WTC11 (cell line): ENCODE data around the gene ARL4A.

Experiments used
- ARID4B ChIP-seq: sonication (generic); formaldehyde crosslinking; IDR thresholded peaks from 2 replicates; pipeline ENCODE4 v1.8.0; 2023; ENCODE audit warnings: missing genetic modification reagents, mild to moderate bottlenecking, borderline replicate concordance
- ATF3 ChIP-seq: sonication (generic); formaldehyde crosslinking; conservative IDR thresholded peaks from 2 replicates; pipeline ENCODE4 v1.8.1; 2022; ENCODE audit warnings: mild to moderate bottlenecking, missing genetic modification reagents
- CDX4 ChIP-seq: fragments of 250-450 bp; sonication (Bioruptor Pico); IDR thresholded peaks from 2 replicates; pipeline ENCODE4 v1.9.0; 2021; ENCODE audit warnings: moderate library complexity, mild to moderate bottlenecking, inconsistent platforms, borderline replicate concordance
- CTCF ChIP-seq: fragments of 200-600 bp; IDR thresholded peaks from 2 replicates; pipeline ENCODE4 v1.8.0; 2022; ENCODE audit warnings: antibody characterized with exemption
- E2F5 ChIP-seq: sonication (generic); formaldehyde crosslinking; IDR thresholded peaks from 2 replicates; pipeline ENCODE4 v1.8.1; 2022; ENCODE audit warnings: mild to moderate bottlenecking, moderate library complexity, missing genetic modification reagents
- FOXP4 ChIP-seq: sonication (generic); formaldehyde crosslinking; IDR thresholded peaks from 2 replicates; pipeline ENCODE4 v1.8.0; 2022; ENCODE audit warnings: mild to moderate bottlenecking, missing genetic modification reagents
- SMAD3 ChIP-seq: sonication (generic); formaldehyde crosslinking; IDR thresholded peaks from 2 replicates; pipeline ENCODE4 v1.8.0; 2022; ENCODE audit warnings: missing genetic modification reagents, mild to moderate bottlenecking, borderline replicate concordance
- USF2 ChIP-seq: sonication (generic); formaldehyde crosslinking; IDR thresholded peaks from 2 replicates; pipeline ENCODE4 v1.8.1; 2023; ENCODE audit warnings: mild to moderate bottlenecking, missing genetic modification reagents, moderate library complexity
- ZNF121 ChIP-seq: sonication (generic); formaldehyde crosslinking; IDR thresholded peaks from 2 replicates; pipeline ENCODE4 v1.8.0; 2023; ENCODE audit warnings: missing genetic modification reagents
- ZNF138 ChIP-seq: sonication (generic); formaldehyde crosslinking; conservative IDR thresholded peaks from 2 replicates; pipeline ENCODE4 v1.8.1; 2022; ENCODE audit warnings: mild to moderate bottlenecking, moderate library complexity, missing genetic modification reagents

GRCh38 chr7:12725575-12726316 lies 38.3 kb downstream of the ARL4A start:
- no peak for TF ChIP-seq CTCF
- no peak for TF ChIP-seq USF2 (CRISPR knock-in tag)
- TF ChIP-seq ARID4B (CRISPR knock-in tag), result no peak
- no peak for TF ChIP-seq CDX4 (CRISPR knock-in tag)
- no peak for TF ChIP-seq FOXP4 (CRISPR knock-in tag)
- no peak for TF ChIP-seq SMAD3
- no peak for TF ChIP-seq ATF3 (CRISPR knock-in tag)
- TF ChIP-seq E2F5 (CRISPR knock-in tag), result no peak
- TF ChIP-seq ZNF121 (CRISPR knock-in tag), result no peak
- TF ChIP-seq ZNF138 (CRISPR knock-in tag), result no peak
